Endothelial cell of umbilical vein (primary cell): ENCODE results near the gene BNC1. TPM values are rescaled to one million over a fixed set of nuclear protein-coding genes. Genes with fewer than 3 reads are reported as not detected.

ENCODE experiments used
- BruUV-seq: library from RNA; stranded (reverse); fragments of 400-500 nt; replicated peaks from 2 replicates; lab custom pipeline; 2021; lab: Mats Ljungman, UMichigan
- CTCF ChIA-PET: fragments of 300-600, 350-600 bp; sonication (Branson Sonifier 250); formaldehyde crosslinking; loops from one replicate; lab custom pipeline; 2021; ENCODE audit warnings: antibody characterized with exemption, inconsistent platforms; lab: Charles Lee
- POLR2A ChIA-PET: fragments of 300-600, 350-600 bp; sonication (Branson Sonifier 250); formaldehyde crosslinking; loops from one replicate; lab custom pipeline; 2021; ENCODE audit warnings: antibody characterized with exemption, inconsistent platforms; lab: Charles Lee
- DNase-seq: peaks from one replicate; pipeline ENCODE4 v3.0.0-alpha.2; 2011; ENCODE audit warnings: low read depth, low spot score
- FAIRE-seq: peaks from 2 replicates; lab custom pipeline; 2011; peaks lifted over from hg19 to GRCh38; lab: Jason Lieb, UNC
- H2AFZ ChIP-seq: 2 replicates; pipeline ENCODE4 v1.6.0; 2012; ENCODE audit warnings: low read depth, low read length, control low read depth, inconsistent platforms
- H3K27ac ChIP-seq: 2 replicates; pipeline ENCODE4 v1.5.1; 2011; ENCODE audit warnings: low read depth, mild to moderate bottlenecking, control low read depth, low read length, moderate library complexity; ENCODE audit not compliant: insufficient read depth
- H3K27me3 ChIP-seq, 2 experiments: 2 replicates each; pipeline versions ENCODE4 v1.6.0 to v1.6.1; 2011; ENCODE audit warnings: low read length in 2 of 2, mixed read lengths in 1 of 2; ENCODE audit not compliant: control insufficient read depth in 2 of 2, insufficient read depth in 2 of 2
- H3K36me3 ChIP-seq, 2 experiments: 2 replicates in 1 of 2; 3 replicates in 1 of 2; pipeline ENCODE4 v1.5.1; 2011; ENCODE audit warnings: low read length in 2 of 2, mild to moderate bottlenecking in 1 of 2, moderate library complexity in 1 of 2; ENCODE audit not compliant: control insufficient read depth in 2 of 2, insufficient read depth in 2 of 2; ENCODE audit errors: extremely low read depth in 1 of 2
- H3K4me1 ChIP-seq: 3 replicates; pipeline ENCODE4 v1.5.1; 2011; ENCODE audit warnings: mild to moderate bottlenecking, low read length; ENCODE audit not compliant: control insufficient read depth, insufficient read depth; ENCODE audit errors: extremely low read depth
- H3K4me2 ChIP-seq: 2 replicates; pipeline ENCODE4 v1.6.1; 2011; ENCODE audit warnings: low read length, control low read depth, mixed read lengths; ENCODE audit not compliant: insufficient read depth
- H3K4me3 ChIP-seq, 3 experiments: fragments of 200-600 bp in 1 of 3; sonication (generic), shearing (Covaris generic) in 1 of 3; replicated peaks in 1 of 3; 2 replicates each; pipeline ENCODE4 v1.5.1; 2011 to 2016; ENCODE audit warnings: control low read depth in 3 of 3, low read length in 3 of 3, mild to moderate bottlenecking in 2 of 3, inconsistent platforms in 1 of 3, low read depth in 1 of 3, moderate library complexity in 1 of 3; ENCODE audit not compliant: insufficient read depth in 1 of 3
- H3K79me2 ChIP-seq: 2 replicates; pipeline ENCODE4 v1.6.0; 2012; ENCODE audit warnings: low read length, inconsistent platforms; ENCODE audit not compliant: control insufficient read depth, insufficient read depth
- H3K9ac ChIP-seq: replicated peaks from 2 replicates; pipeline ENCODE3; 2011; ENCODE audit warnings: low read length, control low read depth; ENCODE audit not compliant: insufficient read depth; ENCODE audit errors: extremely low read depth
- H3K9me1 ChIP-seq: replicated peaks from 3 replicates; pipeline ENCODE4 v1.6.0; 2011; ENCODE audit warnings: mild to moderate bottlenecking, low read length; ENCODE audit not compliant: control insufficient read depth, insufficient read depth; ENCODE audit errors: extremely low read depth
- H3K9me3 ChIP-seq: replicated peaks from 2 replicates; pipeline ENCODE4 v1.5.1; 2012; ENCODE audit warnings: low read length, inconsistent platforms; ENCODE audit not compliant: control insufficient read depth, insufficient read depth
- H4K20me1 ChIP-seq: replicated peaks from 2 replicates; pipeline ENCODE3; 2011; ENCODE audit warnings: mild to moderate bottlenecking, low read length; ENCODE audit not compliant: control insufficient read depth, insufficient read depth; ENCODE audit errors: extremely low read depth
- CTCF ChIP-seq, 2 donors: IDR thresholded peaks; 1 replicate in 1 of 2; 2 replicates in 1 of 2; pipeline ENCODE4 v1.5.1; 2011; ENCODE audit warnings: low read length in 2 of 2, mild to moderate bottlenecking in 2 of 2, moderate library complexity in 2 of 2, control low read depth in 1 of 2, inconsistent platforms in 1 of 2, low read depth in 1 of 2; ENCODE audit not compliant: insufficient read depth in 1 of 2; ENCODE audit errors: extremely low read depth in 1 of 2
- EZH2 ChIP-seq: IDR thresholded peaks from 2 replicates; pipeline ENCODE4 v1.6.1; 2012; ENCODE audit warnings: borderline replicate concordance, low read depth, mild to moderate bottlenecking, moderate library complexity, low read length, inconsistent platforms; ENCODE audit not compliant: severe bottlenecking
- FOS ChIP-seq: IDR thresholded peaks from 2 replicates; pipeline ENCODE4 v1.6.1; 2011; ENCODE audit warnings: mild to moderate bottlenecking, low read length, moderate library complexity, borderline replicate concordance; ENCODE audit not compliant: insufficient read depth
- GATA2 ChIP-seq: IDR thresholded peaks from 2 replicates; pipeline ENCODE4 v1.7.0; 2011; ENCODE audit warnings: low read depth, mild to moderate bottlenecking, moderate library complexity, mixed read lengths, low read length; ENCODE audit not compliant: insufficient read length, insufficient read depth
- JUN ChIP-seq: IDR thresholded peaks from 2 replicates; pipeline ENCODE4 v1.6.1; 2011; ENCODE audit warnings: borderline replicate concordance, low read depth; ENCODE audit not compliant: insufficient read length, insufficient read depth
- MAX ChIP-seq: IDR thresholded peaks from 2 replicates; pipeline ENCODE4 v1.6.1; 2011; ENCODE audit not compliant: insufficient read depth, insufficient read length
- MYC ChIP-seq: IDR thresholded peaks from one replicate; pipeline ENCODE4 v1.6.1; 2011; ENCODE audit warnings: mild to moderate bottlenecking, low read depth, low read length
- POLR2A ChIP-seq: IDR thresholded peaks from 2 replicates; pipeline ENCODE4 v1.6.1; 2012; ENCODE audit warnings: low read depth, mild to moderate bottlenecking, control low read depth, low read length
- POLR2AphosphoS5 ChIP-seq: IDR thresholded peaks from 2 replicates; pipeline ENCODE4 v1.6.1; 2012; ENCODE audit warnings: low read depth, mild to moderate bottlenecking, control low read depth, low read length, moderate library complexity; ENCODE audit not compliant: insufficient read depth
- dilution Hi-C: fragments of 300-500 bp; cut with MboI; formaldehyde crosslinking; loops from one replicate; pipeline ENCODE4 v1.15.0; 2019; ENCODE audit warnings: low sequenced_read_pairs; ENCODE audit not compliant: extremely low pct_ligation_motif_present
- intact Hi-C: fragments of 100-400 bp; cut with micrococcal nuclease; formaldehyde crosslinking; loops from one replicate; pipeline ENCODE4 v1.10.0; 2022
- polyA plus RNA-seq, 4 experiments: library from polyadenylated mRNA; depleted of rRNA in 3 of 4; stranded (reverse) in 3 of 4; unstranded in 1 of 4; fragments of >200 nt; gene quantifications; 2 replicates each; pipeline versions ENCODE4 v1.2.1 to v1.2.3, GENCODE V29; 2011 to 2012; ENCODE audit warnings: missing spikeins in 1 of 4
- total RNA-seq: library from RNA; stranded (reverse); gene quantifications from 2 replicates; pipeline ENCODE4 v1.2.3, GENCODE V29; 2021

Gene BNC1
- total and polyA plus RNA-seq, 2 donors (not counting 3 experiments of a cell fraction or from before 2014, with no cell fraction given) = 3.4 to 3.9 TPM

GRCh38 chr15:83318861-83319415 is 34.5 kb upstream of the BNC1 start:
- H3K79me2 ChIP-seq = no peaks in the 10 kb centered on the region
- TF ChIP-seq EZH2 = no peak
- no peak for TF ChIP-seq POLR2AphosphoS5
- TF ChIP-seq JUN = no peak
- no peak for TF ChIP-seq CTCF (IDR thresholded peaks at IDR 0.05; ENCODE audit: extremely low read depth in 1 of 2, insufficient read depth in 1 of 2, low read depth in 1 of 2, low read length in 2 of 2)
- no peak for TF ChIP-seq POLR2A
- TF ChIP-seq FOS = no peak
- TF ChIP-seq MYC = no peak
- no peak for TF ChIP-seq GATA2
- no peak for TF ChIP-seq MAX
- H3K4me3 ChIP-seq = no peak overlapping the region
- H3K4me1 ChIP-seq = no peaks in the 10 kb centered on the region
- H3K27ac ChIP-seq = no peak overlapping the region
- H3K4me2 ChIP-seq = no peak overlapping the region
- no peak overlapping the region for H3K9ac ChIP-seq
- ChIA-PET POLR2A (no interaction called here), CTCF (no interaction called here)
- dilution Hi-C loops = no loop called here
- no peaks in the 10 kb centered on the region for H4K20me1 ChIP-seq
- H3K9me3 ChIP-seq = no peaks in the 10 kb centered on the region
- BruUV-seq = no TSS peak
- no peaks in the 10 kb centered on the region for H3K9me1 ChIP-seq
- H2AFZ ChIP-seq = no peak overlapping the region
- DNase-seq = no peak
- intact Hi-C loops = no loop called here
- peaks cover 0 to 2% of the 10 kb centered on the region in 2 experiments for H3K27me3 ChIP-seq
- no peaks in the 10 kb centered on the region for H3K36me3 ChIP-seq
- FAIRE-seq = no peak
